IPS DF 6.9 (cell line): Measurements from ENCODE around the gene MYCT1.
"Not testable (repeated sequence)": the region's sequence is repeated elsewhere in the genome, so short reads cannot be mapped to it uniquely, and the experiment has no call there.

ENCODE experiments used
- DNase-seq: peaks from one replicate; pipeline ENCODE4 v3.0.0-alpha.2; 2013; ENCODE audit warnings: low read depth, low spot score
- H3K27ac ChIP-seq: one replicate; pipeline ENCODE4 v1.5.1; 2013; ENCODE audit warnings: low read length, control low read depth
- H3K27me3 ChIP-seq: 2 replicates; pipeline ENCODE4 v1.6.1; 2013; ENCODE audit warnings: mild to moderate bottlenecking, low read length; ENCODE audit not compliant: control insufficient read depth, insufficient read depth
- H3K36me3 ChIP-seq: 2 replicates; pipeline ENCODE4 v1.6.1; 2013; ENCODE audit warnings: low read length; ENCODE audit not compliant: control insufficient read depth, insufficient read depth
- H3K4me1 ChIP-seq: 2 replicates; pipeline ENCODE4 v1.6.1; 2013; ENCODE audit warnings: low read length; ENCODE audit not compliant: control insufficient read depth, insufficient read depth
- H3K4me3 ChIP-seq: 2 replicates; pipeline ENCODE4 v1.5.1; 2013; ENCODE audit warnings: mild to moderate bottlenecking, low read length
- H3K9me3 ChIP-seq: 2 replicates; pipeline ENCODE4 v1.6.1; 2013; ENCODE audit warnings: low read length, inconsistent platforms; ENCODE audit not compliant: control insufficient read depth, insufficient read depth
- WGBS: extraction: QIAGEN DNeasy Blood & Tissue Kit; methylation state at CpG from one replicate; pipeline ENCODE4 v1.1.7; 2013; ENCODE audit warnings: mixed read lengths, missing lambda C conversion rate; ENCODE audit not compliant: insufficient read length, insufficient coverage; 5-methylcytosine and 5-hydroxymethylcytosine counted together

The MYCT1 gene

GRCh38 chr6:152697634-152698033, at the start of gene MYCT1:
Gene MYCT1, plus strand, starts transcription at chr6:152697897. Its CDS starts 6 bp downstream, at chr6:152697903.
- Histone ChIP-seq H3K27ac (no peak within 1 kb of the TSS), H3K4me1 (no peaks in the 10 kb centered on the region), H3K27me3 (no peaks in the 10 kb centered on the region), H3K9me3 (no peaks in the 10 kb centered on the region), H3K4me3 (no peak within 1 kb of the TSS), H3K36me3 (no peaks in the 10 kb centered on the region)
- WGBS: no CpG with 5 or more reads among the region's 2 CpGs
- DNase-seq: no peak

- Histone ChIP-seq H3K4me3 (no peak overlapping the region), H3K9me3 (no peaks in the 10 kb centered on the region), H3K27me3 (no peaks in the 10 kb centered on the region), H3K4me1 (no peaks in the 10 kb centered on the region), H3K36me3 (no peaks in the 10 kb centered on the region), H3K27ac (no peak overlapping the region)
- DNase-seq: no peak
- no CpG with 5 or more reads among the region's 2 CpGs for WGBS
Measured at GRCh38 chr6:152648105-152648504, 49.6 kb upstream of the MYCT1 start.

GRCh38 chr6:152651986-152652385, 45.7 kb upstream of the MYCT1 start:
- no peak overlapping the region for H3K27ac ChIP-seq
- no peak for DNase-seq
- H3K27me3 ChIP-seq: no peaks in the 10 kb centered on the region
- no peak overlapping the region for H3K4me3 ChIP-seq
- no peaks in the 10 kb centered on the region for H3K4me1 ChIP-seq
- H3K36me3 ChIP-seq: no peaks in the 10 kb centered on the region
- WGBS: no CpG with 5 or more reads among the region's 3 CpGs
- H3K9me3 ChIP-seq: no peaks in the 10 kb centered on the region

GRCh38 chr6:152661776-152662175, 35.9 kb upstream of the MYCT1 start:
- Histone ChIP-seq H3K27me3 (no peaks in the 10 kb centered on the region), H3K9me3 (no peaks in the 10 kb centered on the region), H3K4me3 (no peak overlapping the region), H3K4me1 (no peaks in the 10 kb centered on the region), H3K27ac (no peak overlapping the region), H3K36me3 (no peaks in the 10 kb centered on the region)
- no CpG with 5 or more reads among the region's 3 CpGs for WGBS
- DNase-seq: no peak

GRCh38 chr6:152669895-152670294, 27.8 kb upstream of the MYCT1 start:
- Histone ChIP-seq H3K36me3 (no peaks in the 10 kb centered on the region), H3K27me3 (no peaks in the 10 kb centered on the region), H3K4me1 (no peaks in the 10 kb centered on the region), H3K27ac (no peak overlapping the region), H3K4me3 (no peak overlapping the region), H3K9me3 (no peaks in the 10 kb centered on the region)
- no peak for DNase-seq
- WGBS: no CpG with 5 or more reads among the region's 1 CpG

GRCh38 chr6:152671171-152671570, 26.5 kb upstream of the MYCT1 start:
- DNase-seq: no peak
- Histone ChIP-seq H3K4me3 (no peak overlapping the region), H3K27ac (no peak overlapping the region), H3K4me1 (no peaks in the 10 kb centered on the region), H3K9me3 (no peaks in the 10 kb centered on the region), H3K27me3 (no peaks in the 10 kb centered on the region), H3K36me3 (no peaks in the 10 kb centered on the region)
- WGBS: 100% methylated on average over 2 of the region's 4 CpGs

- Histone ChIP-seq H3K9me3 (no peaks in the 10 kb centered on the region), H3K4me1 (no peaks in the 10 kb centered on the region), H3K27ac (no peak overlapping the region), H3K27me3 (no peaks in the 10 kb centered on the region), H3K36me3 (no peaks in the 10 kb centered on the region), H3K4me3 (no peak overlapping the region)
- DNase-seq: no peak
Measured at GRCh38 chr6:152673236-152673635, 24.5 kb upstream of the MYCT1 start.

GRCh38 chr6:152680151-152680550, 17.5 kb upstream of the MYCT1 start:
- Histone ChIP-seq H3K4me3 (no peak overlapping the region), H3K27me3 (no peaks in the 10 kb centered on the region), H3K27ac (no peak overlapping the region), H3K36me3 (no peaks in the 10 kb centered on the region), H3K4me1 (peaks cover 2% of the 10 kb centered on the region; the same call in 1 of the 2 replicates), H3K9me3 (no peaks in the 10 kb centered on the region)
- WGBS: no CpG with 5 or more reads among the region's 1 CpG
- no peak for DNase-seq

- no peak overlapping the region for H3K27ac ChIP-seq
Measured at GRCh38 chr6:152680879-152681517, 16.7 kb upstream of the MYCT1 start.

GRCh38 chr6:152682141-152682540, 15.6 kb upstream of the MYCT1 start:
- no CpG with 5 or more reads among the region's 8 CpGs for WGBS
- Histone ChIP-seq H3K4me3 (no peak overlapping the region), H3K27me3 (no peaks in the 10 kb centered on the region), H3K36me3 (no peaks in the 10 kb centered on the region), H3K4me1 (peaks cover 2% of the 10 kb centered on the region; the same call in 1 of the 2 replicates), H3K27ac (no peak overlapping the region), H3K9me3 (no peaks in the 10 kb centered on the region)
- no peak for DNase-seq

More at GRCh38 chr6:152680879-152681517, 16.7 kb upstream of the MYCT1 start:
- Histone ChIP-seq H3K9me3 (no peaks in the 10 kb centered on the region), H3K4me3 (no peak overlapping the region), H3K36me3 (no peaks in the 10 kb centered on the region), H3K4me1 (peaks cover 2% of the 10 kb centered on the region; the same call in 1 of the 2 replicates), H3K27me3 (no peaks in the 10 kb centered on the region)
- DNase-seq: no peak
- WGBS: no CpG with 5 or more reads among the region's 3 CpGs

- not testable (repeated sequence) for H3K4me3 ChIP-seq, H3K4me1 ChIP-seq, H3K27me3 ChIP-seq, H3K36me3 ChIP-seq, DNase-seq, H3K27ac ChIP-seq, H3K9me3 ChIP-seq
- WGBS: no CpG with 5 or more reads among the region's 8 CpGs
Measured at GRCh38 chr6:152682935-152683334, 14.8 kb upstream of the MYCT1 start.
